Spleen (tissue), 11 donors: ENCODE measurements around the gene KRTAP19-7. TPM values are rescaled to one million over a fixed set of nuclear protein-coding genes. Genes with fewer than 3 reads are reported as not detected.

Source experiments
- DNase-seq: peaks from one replicate; pipeline ENCODE4 v3.0.0-alpha.2; 2020
- H3K27ac ChIP-seq, 8 donors: fragments of 200-600 bp; sonication (generic) in 7 of 8; 1 replicate in 4 of 8; 2 replicates in 4 of 8; pipeline versions ENCODE4 v1.5.0 to v1.8.0; 2016 to 2021; ENCODE audit warnings: inconsistent platforms in 4 of 8, mild to moderate bottlenecking in 4 of 8, moderate library complexity in 1 of 8
- H3K27me3 ChIP-seq, 7 donors: fragments of 200-600 bp; sonication (generic) in 6 of 7; replicated peaks in 1 of 7; 1 replicate in 4 of 7; 2 replicates in 3 of 7; pipeline versions ENCODE4 v1.5.0 to v1.8.0; 2016 to 2021; ENCODE audit warnings: inconsistent platforms in 3 of 7, mild to moderate bottlenecking in 1 of 7
- H3K36me3 ChIP-seq, 6 donors: fragments of 200-600 bp; sonication (generic) in 5 of 6; 1 replicate in 4 of 6; 2 replicates in 2 of 6; pipeline versions ENCODE4 v1.5.0 to v1.8.0; 2016 to 2021; ENCODE audit warnings: inconsistent platforms in 2 of 6
- H3K4me1 ChIP-seq, 6 donors: fragments of 200-600 bp; sonication (generic) in 5 of 6; 1 replicate in 3 of 6; 2 replicates in 3 of 6; pipeline versions ENCODE4 v1.5.0 to v1.8.0; 2016 to 2021; ENCODE audit warnings: inconsistent platforms in 3 of 6
- H3K4me3 ChIP-seq, 8 donors: fragments of 200-600 bp; sonication (generic) in 7 of 8; 1 replicate in 4 of 8; 2 replicates in 4 of 8; pipeline versions ENCODE4 v1.5.0 to v1.8.0; 2016 to 2021; ENCODE audit warnings: inconsistent platforms in 4 of 8, mild to moderate bottlenecking in 4 of 8, moderate library complexity in 2 of 8
- H3K9me3 ChIP-seq, 8 donors: fragments of 200-600 bp; sonication (generic) in 7 of 8; 1 replicate in 4 of 8; 2 replicates in 4 of 8; pipeline versions ENCODE4 v1.5.0 to v1.8.0; 2016 to 2021; ENCODE audit warnings: inconsistent platforms in 4 of 8
- CTCF ChIP-seq, 11 experiments: fragments of 200-600 bp in 7 of 11; fragments of 450-650 bp in 4 of 11; sonication (generic) in 4 of 11; IDR thresholded peaks in 8 of 11; conservative IDR thresholded peaks in 3 of 11; 1 replicate in 7 of 11; 2 replicates in 4 of 11; pipeline versions ENCODE4 v1.4.0 to v1.8.0; 2016 to 2021; ENCODE audit warnings: antibody characterized with exemption in 11 of 11, inconsistent platforms in 4 of 11, mild to moderate bottlenecking in 1 of 11
- POLR2A ChIP-seq, 3 donors: fragments of 450-650 bp; IDR thresholded peaks; one replicate each; pipeline ENCODE4 v1.5.1; 2017; ENCODE audit warnings: antibody characterized with exemption in 3 of 3, mild to moderate bottlenecking in 1 of 3
- POLR2AphosphoS5 ChIP-seq, 3 donors: sonication (generic); formaldehyde crosslinking; IDR thresholded peaks; one replicate each; pipeline ENCODE4 v1.5.1; 2017; ENCODE audit warnings: antibody characterized with exemption in 3 of 3
- WGBS, 5 donors: extraction: QIAGEN DNeasy Blood & Tissue Kit in 3 of 5; methylation state at CpG; one replicate each; pipeline versions ENCODE4 v1.1.5 to v1.1.7; 2013 to 2018; 5-methylcytosine and 5-hydroxymethylcytosine counted together
- intact Hi-C: fragments of 100-400 bp; cut with DNase I; formaldehyde crosslinking; loops from one replicate; pipeline ENCODE4 v1.15.0; 2023; ENCODE audit warnings: low total_unique reads
- polyA plus RNA-seq, 3 donors: library from polyadenylated mRNA; stranded (reverse); fragments of 200-250 nt; gene quantifications; one replicate each; pipeline ENCODE4 v1.2.1, GENCODE V29; 2013
- small RNA-seq, 4 donors: library from RNA; depleted of rRNA; stranded (forward); fragments of <200 nt; gene quantifications; one replicate each; pipeline ENCODE3, GENCODE V24; 2016
- total RNA-seq, 7 donors: library from RNA; depleted of rRNA in 3 of 7; stranded (reverse); fragments of >200 nt in 3 of 7; fragmentation: NEBNext Ultra II Directional in 4 of 7; extraction: Animal tissue kit (Norgen Biotek cat#: 25700) in 4 of 7; gene quantifications; one replicate each; pipeline versions ENCODE4 v1.1.0 to v1.2.1, GENCODE V29; 2016 to 2021
- donor health status: healthy with polysubstance abuse.
- donor health status: DM: no; HTN: no; CAD: no; lungs with moderate emphysema.
- donor health status: DM: no; HTN: no; CAD: no.
- donor health status: Bipolar disorder and iron deficiency.
- donor health status: healthy.
- donor health status: DM: no; HTN: no; CAD: no.
- donor health status: DM: yes; HTN: yes; CAD: no.

The KRTAP19-7 gene
- total and polyA plus RNA-seq, 10 donors = not detected

GRCh38 chr21:30518876-30519275, 42.2 kb downstream of the KRTAP19-7 start:
- DNase-seq = no peak
- Histone ChIP-seq H3K27ac (no peak overlapping the region), H3K36me3 (no peaks in the 10 kb centered on the region), H3K4me1 (no peaks in the 10 kb centered on the region), H3K27me3 (no peaks in the 10 kb centered on the region), H3K9me3 (peaks cover 0 to 6% (median 0%) of the 10 kb centered on the region in 8 donors), H3K4me3 (no peak overlapping the region)
- WGBS, 5 donors = 87 to 100% (median 93%) methylated on average over 1 of the region's 1 CpG
- intact Hi-C loops = no loop called here
- no peak for TF ChIP-seq POLR2A (IDR thresholded peaks at IDR 0.05)
- no peak for TF ChIP-seq CTCF (IDR thresholded peaks at IDR 0.05 in 8 of 11, conservative IDR thresholded peaks at IDR 0.05 in 3 of 11)
- no peak for TF ChIP-seq POLR2AphosphoS5 (IDR thresholded peaks at IDR 0.05)

GRCh38 chr21:30515681-30516080, 45.4 kb downstream of the KRTAP19-7 start:
- Histone ChIP-seq H3K27ac (no peak overlapping the region), H3K4me1 (no peaks in the 10 kb centered on the region), H3K27me3 (no peaks in the 10 kb centered on the region), H3K9me3 (peaks cover 0 to 6% (median 0%) of the 10 kb centered on the region in 8 donors), H3K4me3 (no peak overlapping the region), H3K36me3 (no peaks in the 10 kb centered on the region)
- WGBS, 5 donors = 83 to 88% (median 87%) methylated on average over 1 of the region's 1 CpG
- no peak for DNase-seq
- intact Hi-C loops = no loop called here
- TF ChIP-seq POLR2A (IDR thresholded peaks at IDR 0.05) (no peak), CTCF (IDR thresholded peaks at IDR 0.05 in 8 of 11, conservative IDR thresholded peaks at IDR 0.05 in 3 of 11) (no peak), POLR2AphosphoS5 (IDR thresholded peaks at IDR 0.05) (no peak)

Small RNAs within 50 kb of the gene (small RNA-seq; reads per million reads assigned to genes)
- gene AP000567.1 = 0 reads per million in 4 donors
- gene KRTAP19-10P = 0 reads per million in 4 donors
- gene KRTAP19-11P = 0 reads per million in 4 donors
- gene KRTAP22-1 = 0 reads per million in 4 donors
- gene KRTAP22-2 = 0 reads per million in 4 donors

Other genes with a start within 250 kb of the KRTAP19-7 start
- not detected for gene KRTAP26-1, start 241.0 kb downstream of the KRTAP19-7 start, total RNA-seq
- not detected for gene KRTAP26-1, start 241.0 kb downstream of the KRTAP19-7 start, polyA plus RNA-seq
- gene KRTAP27-1, start 223.6 kb downstream of the KRTAP19-7 start, total RNA-seq = not detected
- not detected for gene KRTAP27-1, start 223.6 kb downstream of the KRTAP19-7 start, polyA plus RNA-seq
- gene KRTAP23-1, start 212.7 kb downstream of the KRTAP19-7 start, total RNA-seq = not detected
- not detected for gene KRTAP23-1, start 212.7 kb downstream of the KRTAP19-7 start, polyA plus RNA-seq
- not detected for gene KRTAP13-2, start 189.0 kb downstream of the KRTAP19-7 start, total RNA-seq
- not detected for gene KRTAP13-2, start 189.0 kb downstream of the KRTAP19-7 start, polyA plus RNA-seq
- not detected for gene KRTAP13-1, start 165.3 kb downstream of the KRTAP19-7 start, total RNA-seq
- gene KRTAP13-1, start 165.3 kb downstream of the KRTAP19-7 start, polyA plus RNA-seq = not detected
- not detected for gene KRTAP13-3, start 135.4 kb downstream of the KRTAP19-7 start, total RNA-seq
- not detected for gene KRTAP13-3, start 135.4 kb downstream of the KRTAP19-7 start, polyA plus RNA-seq
- not detected for gene KRTAP13-4, start 131.1 kb downstream of the KRTAP19-7 start, total RNA-seq
- not detected for gene KRTAP13-4, start 131.1 kb downstream of the KRTAP19-7 start, polyA plus RNA-seq
- gene KRTAP15-1, start 121.0 kb downstream of the KRTAP19-7 start, total RNA-seq = not detected
- not detected for gene KRTAP15-1, start 121.0 kb downstream of the KRTAP19-7 start, polyA plus RNA-seq
- not detected for gene KRTAP19-1, start 80.9 kb downstream of the KRTAP19-7 start, total RNA-seq
- not detected for gene KRTAP19-1, start 80.9 kb downstream of the KRTAP19-7 start, polyA plus RNA-seq
- not detected for gene KRTAP19-2, start 73.9 kb downstream of the KRTAP19-7 start, total RNA-seq
- not detected for gene KRTAP19-2, start 73.9 kb downstream of the KRTAP19-7 start, polyA plus RNA-seq
- not detected for gene KRTAP19-3, start 69.3 kb downstream of the KRTAP19-7 start, total RNA-seq
- gene KRTAP19-3, start 69.3 kb downstream of the KRTAP19-7 start, polyA plus RNA-seq = not detected
- gene KRTAP19-4, start 64.1 kb downstream of the KRTAP19-7 start, total RNA-seq = not detected
- gene KRTAP19-4, start 64.1 kb downstream of the KRTAP19-7 start, polyA plus RNA-seq = not detected
- gene KRTAP19-5, start 59.2 kb downstream of the KRTAP19-7 start, total RNA-seq = not detected
- not detected for gene KRTAP19-5, start 59.2 kb downstream of the KRTAP19-7 start, polyA plus RNA-seq
- not detected for gene KRTAP19-6, start 19.4 kb downstream of the KRTAP19-7 start, total RNA-seq
- gene KRTAP19-6, start 19.4 kb downstream of the KRTAP19-7 start, polyA plus RNA-seq = not detected
- not detected for gene KRTAP22-2, start 29.1 kb upstream of the KRTAP19-7 start, total RNA-seq
- not detected for gene KRTAP22-2, start 29.1 kb upstream of the KRTAP19-7 start, polyA plus RNA-seq
- gene KRTAP6-3, start 31.1 kb upstream of the KRTAP19-7 start, total RNA-seq = not detected
- gene KRTAP6-3, start 31.1 kb upstream of the KRTAP19-7 start, polyA plus RNA-seq = not detected
- gene KRTAP6-2, start 37.6 kb upstream of the KRTAP19-7 start, total RNA-seq = not detected
- gene KRTAP6-2, start 37.6 kb upstream of the KRTAP19-7 start, polyA plus RNA-seq = not detected
- gene KRTAP22-1, start 39.8 kb upstream of the KRTAP19-7 start, total RNA-seq = not detected
- not detected for gene KRTAP22-1, start 39.8 kb upstream of the KRTAP19-7 start, polyA plus RNA-seq
- gene KRTAP6-1, start 52.6 kb upstream of the KRTAP19-7 start, total RNA-seq = not detected
- not detected for gene KRTAP6-1, start 52.6 kb upstream of the KRTAP19-7 start, polyA plus RNA-seq
- gene KRTAP20-1, start 55.1 kb upstream of the KRTAP19-7 start, total RNA-seq = not detected
- gene KRTAP20-1, start 55.1 kb upstream of the KRTAP19-7 start, polyA plus RNA-seq = not detected
- gene KRTAP20-4, start 59.3 kb upstream of the KRTAP19-7 start, total RNA-seq = not detected
- gene KRTAP20-4, start 59.3 kb upstream of the KRTAP19-7 start, polyA plus RNA-seq = not detected
- gene KRTAP20-2, start 73.9 kb upstream of the KRTAP19-7 start, total RNA-seq = not detected
- not detected for gene KRTAP20-2, start 73.9 kb upstream of the KRTAP19-7 start, polyA plus RNA-seq
- gene KRTAP20-3, start 81.5 kb upstream of the KRTAP19-7 start, total RNA-seq = not detected
- gene KRTAP20-3, start 81.5 kb upstream of the KRTAP19-7 start, polyA plus RNA-seq = not detected
- not detected for gene KRTAP21-3, start 157.5 kb upstream of the KRTAP19-7 start, total RNA-seq
- gene KRTAP21-3, start 157.5 kb upstream of the KRTAP19-7 start, polyA plus RNA-seq = not detected
- not detected for gene KRTAP21-2, start 185.9 kb upstream of the KRTAP19-7 start, total RNA-seq
- gene KRTAP21-2, start 185.9 kb upstream of the KRTAP19-7 start, polyA plus RNA-seq = not detected
- not detected for gene KRTAP21-1, start 194.1 kb upstream of the KRTAP19-7 start, total RNA-seq
- not detected for gene KRTAP21-1, start 194.1 kb upstream of the KRTAP19-7 start, polyA plus RNA-seq